Fibroblast of mammary gland (primary cell): ENCODE results near the gene THUMPD3.
A peak's percentile ranks its signal among the peaks of the same experiment; 100 is the strongest.

Experiments used
- DNase-seq: peaks from one replicate; pipeline ENCODE4 v3.0.0-alpha.2; 2010; ENCODE audit warnings: low read depth
- H3K4me3 ChIP-seq: 2 replicates; pipeline ENCODE4 v1.5.1; 2011; ENCODE audit warnings: low read depth, mild to moderate bottlenecking, low read length, moderate library complexity; ENCODE audit not compliant: control insufficient read depth
- CTCF ChIP-seq: conservative IDR thresholded peaks from 2 replicates; pipeline ENCODE4 v1.5.1; 2011; ENCODE audit warnings: low read depth, low read length, inconsistent platforms; ENCODE audit not compliant: control insufficient read depth, insufficient read depth

THUMPD3 gene

GRCh38 chr3:9388142-9388541 lies 25.3 kb downstream of the THUMPD3 start:
- no peak for TF ChIP-seq CTCF
- no peak overlapping the region for H3K4me3 ChIP-seq
- DNase-seq, result no peak

DNA sequence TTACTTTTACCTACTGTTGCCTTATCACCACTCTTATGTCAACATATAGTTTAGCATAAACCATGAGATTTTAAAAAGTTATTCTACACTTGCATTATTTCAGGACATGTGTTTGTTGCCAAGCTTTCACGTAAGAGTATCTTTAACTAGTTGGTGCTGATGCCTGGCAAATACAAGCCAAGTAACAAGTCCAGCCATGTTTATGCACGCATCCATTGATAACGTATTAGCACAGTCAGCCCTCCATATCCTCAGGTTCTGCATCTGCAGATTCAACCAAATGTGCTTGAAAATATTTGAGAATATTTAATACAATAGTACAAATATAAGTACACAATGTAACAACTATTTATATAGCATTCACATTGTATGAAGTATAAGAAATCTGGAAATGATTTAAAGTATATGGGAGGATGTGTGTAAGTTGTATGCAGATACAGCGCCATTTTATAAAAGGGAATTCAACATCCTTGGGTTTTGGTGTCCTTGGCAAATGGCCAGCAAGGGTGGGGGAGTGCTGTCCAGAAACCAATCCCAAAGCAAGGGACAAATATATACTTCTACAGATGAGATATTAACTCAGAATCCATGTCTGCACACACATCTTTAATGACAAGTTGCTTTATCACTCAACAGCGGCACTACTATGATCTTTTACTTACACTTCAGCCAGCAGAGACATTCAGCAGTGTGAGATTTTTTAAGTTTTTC lies 25.9 kb downstream of the THUMPD3 start:
- no peak for DNase-seq
- no peak overlapping the region for H3K4me3 ChIP-seq
- TF ChIP-seq CTCF, result no peak

GRCh38 chr3:9390265-9390888 lies 27.5 kb downstream of the THUMPD3 start:
- H3K4me3 ChIP-seq, result no peak overlapping the region
- DNase-seq, result no peak
- no peak for TF ChIP-seq CTCF

- no peak for TF ChIP-seq CTCF
Observed at GRCh38 chr3:9392041-9392440, 29.2 kb downstream of the THUMPD3 start.

GRCh38 chr3:9395570-9396300 lies 32.9 kb downstream of the THUMPD3 start:
- DNase-seq, result no peak
- peak overlapping the region; percentile 87 for H3K4me3 ChIP-seq
- no peak for TF ChIP-seq CTCF

More at GRCh38 chr3:9392041-9392440, 29.2 kb downstream of the THUMPD3 start:
- DNase-seq, result no peak
- H3K4me3 ChIP-seq, result no peak overlapping the region

DNA sequence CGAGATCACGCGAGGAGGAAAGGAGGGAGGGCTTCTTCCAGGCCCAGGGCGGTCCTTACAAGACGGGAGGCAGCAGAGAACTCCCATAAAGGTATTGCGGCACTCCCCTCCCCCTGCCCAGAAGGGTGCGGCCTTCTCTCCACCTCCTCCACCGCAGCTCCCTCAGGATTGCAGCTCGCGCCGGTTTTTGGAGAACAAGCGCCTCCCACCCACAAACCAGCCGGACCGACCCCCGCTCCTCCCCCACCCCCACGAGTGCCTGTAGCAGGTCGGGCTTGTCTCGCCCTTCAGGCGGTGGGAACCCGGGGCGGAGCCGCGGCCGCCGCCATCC lies 33.4 kb downstream of the THUMPD3 start:
- H3K4me3 ChIP-seq, result peak overlapping the region; percentile 87

More for the DNA sequence above, 33.4 kb downstream of the THUMPD3 start:
- peak; percentile 96 for DNase-seq
- no peak for TF ChIP-seq CTCF
